Activated CD4-positive, alpha-beta T cell treated with anti-CD3 and anti-CD28 coated beads for 36 hours (primary cell): ENCODE measurements around the gene HOXB7. TPM values are rescaled to one million over a fixed set of nuclear protein-coding genes. Genes with fewer than 3 reads are reported as not detected.

Experiments used
- ATAC-seq: fragments of 200-7000 bp; cut with Tn5 transposase; one replicate; pipeline ENCODE4 v1.10.0; 2021; ENCODE audit warnings: mild to moderate bottlenecking, moderate library complexity
- CTCF ChIA-PET: fragments of 350-600 bp; sonication (Branson Sonifier 250); formaldehyde crosslinking; loops from one replicate; lab custom pipeline; 2021; ENCODE audit warnings: antibody characterized with exemption; lab: Charles Lee
- POLR2A ChIA-PET: fragments of 350-600 bp; sonication (Branson Sonifier 250); formaldehyde crosslinking; loops from one replicate; lab custom pipeline; 2021; ENCODE audit warnings: antibody characterized with exemption, inconsistent platforms; lab: Charles Lee
- DNase-seq: peaks from one replicate; pipeline ENCODE4 v3.0.0-alpha.2; 2020
- H3K27ac Mint-ChIP-seq: one replicate; pipeline ENCODE4 v1.8.0; 2021; ENCODE audit warnings: mixed read lengths
- H3K27me3 Mint-ChIP-seq: one replicate; pipeline ENCODE4 v1.8.0; 2021; ENCODE audit warnings: mixed read lengths
- H3K36me3 Mint-ChIP-seq: one replicate; pipeline ENCODE4 v1.8.0; 2021; ENCODE audit warnings: low read depth, mixed read lengths
- H3K4me1 Mint-ChIP-seq: one replicate; pipeline ENCODE4 v1.8.0; 2021; ENCODE audit warnings: mixed read lengths
- H3K4me3 Mint-ChIP-seq: one replicate; pipeline ENCODE4 v1.8.0; 2021; ENCODE audit warnings: mild to moderate bottlenecking, moderate library complexity, mixed read lengths
- H3K9me3 Mint-ChIP-seq: one replicate; pipeline ENCODE4 v1.8.0; 2021; ENCODE audit warnings: low read depth, mixed read lengths
- intact Hi-C, 2 experiments: fragments of 100-400 bp; cut with DNase I in 1 of 2; cut with micrococcal nuclease in 1 of 2; formaldehyde crosslinking; loops; one replicate each; pipeline versions ENCODE4 v1.14.2 to v1.15.1; 2022 to 2024; cut with DNase I, micrococcal nuclease
- total RNA-seq, 2 experiments: library from RNA; stranded (reverse); gene quantifications; one replicate each; pipeline ENCODE4 v1.2.3, GENCODE V29; 2021

HOXB7 gene
- total RNA-seq, 2 experiments from 2014 or later = 0.25 to 0.30 TPM

- POLR2A ChIA-PET = no interaction called here
- ATAC-seq (peak; percentile 27), DNase-seq (peak; percentile 57)
- Mint-ChIP-seq H3K4me3 (peak overlapping the region; percentile 46), H3K4me1 (peaks cover 34% of the 10 kb centered on the region), H3K27me3 (peaks cover 82% of the 10 kb centered on the region), H3K36me3 (no peaks in the 10 kb centered on the region), H3K27ac (peak overlapping the region; percentile 35), H3K9me3 (no peaks in the 10 kb centered on the region)
- intact Hi-C loops = loop anchor here (2.0 to 10.0 kb wide), 3 partner anchors 15 to 453 kb away; no protein-coding TSS in a partner anchor
- CTCF ChIA-PET = interaction anchor here (0.6 to 6.7 kb wide), 3 partner anchors 21 to 264 kb away, joined by 3 to 74 read pairs (median 8); no protein-coding TSS in a partner anchor
These were observed 12.8 kb downstream of the HOXB7 start for GRCh38 chr17:48597778-48598631.

DNA sequence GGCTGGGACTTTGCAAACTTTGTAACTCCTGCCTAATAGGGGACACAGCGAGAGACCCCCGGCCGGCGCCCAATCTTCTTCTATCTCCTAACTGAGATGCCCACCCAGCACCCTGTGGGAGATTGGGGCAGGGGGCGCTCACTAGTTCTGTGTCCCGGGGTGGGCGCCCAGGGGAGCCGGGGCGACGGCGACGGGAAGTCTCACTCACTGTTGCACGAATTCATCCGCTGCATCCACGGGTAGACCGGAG, 13.4 kb downstream of the HOXB7 start:
- H3K9me3 Mint-ChIP-seq = no peaks in the 10 kb centered on the region
- no peak overlapping the region for H3K27ac Mint-ChIP-seq
- intact Hi-C loops = loop anchor here (2.0 to 10.0 kb wide), 3 partner anchors 15 to 453 kb away; no protein-coding TSS in a partner anchor
- peak overlapping the region; percentile 46 for H3K4me3 Mint-ChIP-seq
- H3K36me3 Mint-ChIP-seq = no peaks in the 10 kb centered on the region
- POLR2A ChIA-PET = no interaction called here
- ATAC-seq (no peak), DNase-seq (no peak)
- peaks cover 37% of the 10 kb centered on the region for H3K4me1 Mint-ChIP-seq
- peaks cover 83% of the 10 kb centered on the region for H3K27me3 Mint-ChIP-seq
- CTCF ChIA-PET = interaction anchor here (1.4 to 6.7 kb wide), 2 partner anchors 263 to 572 kb away, joined by 3 to 74 read pairs; no protein-coding TSS in a partner anchor

DNA sequence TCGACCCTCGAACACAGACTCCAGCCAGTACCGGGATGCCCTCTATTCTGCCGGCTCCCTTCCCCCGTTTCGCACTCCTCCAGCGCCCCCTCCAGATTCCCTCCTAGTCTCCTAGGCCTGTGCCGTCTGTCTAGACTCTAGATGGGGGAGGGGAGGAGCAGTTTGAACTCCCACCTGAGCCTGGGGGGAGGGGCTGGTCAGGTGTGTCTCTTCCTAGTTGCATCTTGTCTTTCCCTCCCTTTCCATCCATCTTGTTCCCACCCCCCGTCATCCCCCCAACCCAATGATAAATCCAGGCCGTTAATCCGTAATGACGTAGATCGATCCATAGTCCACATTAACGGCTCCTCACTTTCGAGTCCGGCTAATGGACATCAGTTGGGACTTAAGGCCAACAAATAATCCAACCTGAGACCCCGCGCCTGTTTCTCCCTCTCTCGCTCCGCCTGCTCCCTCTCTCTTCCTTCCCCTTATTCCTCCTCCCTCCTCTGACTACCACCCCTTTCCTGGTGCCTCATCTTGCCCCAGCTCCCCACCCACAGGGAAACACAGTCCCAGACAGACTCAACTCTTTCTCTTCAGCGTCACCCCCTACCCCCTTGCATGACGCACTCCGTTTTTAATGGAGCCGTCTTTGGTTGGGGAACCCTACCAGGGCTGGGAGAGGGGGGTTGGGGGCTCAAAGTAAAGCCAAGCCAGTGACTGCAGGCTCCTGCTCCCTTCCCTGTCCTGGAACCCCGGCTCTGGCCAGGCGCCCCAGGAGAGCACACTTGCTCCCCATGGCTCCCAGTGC, 13.9 kb downstream of the HOXB7 start:
- peaks cover 84% of the 10 kb centered on the region for H3K27me3 Mint-ChIP-seq
- DNase-seq = no peak
- no peaks in the 10 kb centered on the region for H3K9me3 Mint-ChIP-seq
- no peak for ATAC-seq
- H3K36me3 Mint-ChIP-seq = no peaks in the 10 kb centered on the region
- peak overlapping the region; percentile 46 for H3K4me3 Mint-ChIP-seq
- intact Hi-C loops = loop anchor here (2.0 to 10.0 kb wide), 3 partner anchors 16 to 452 kb away; no protein-coding TSS in a partner anchor
- CTCF ChIA-PET = interaction anchor here (0.6 to 6.7 kb wide), 11 partner anchors 13 to 572 kb away, joined by 3 to 74 read pairs (median 3); partner anchors contain the start of gene HOXB9
- no peak overlapping the region for H3K27ac Mint-ChIP-seq
- POLR2A ChIA-PET = no interaction called here
- peaks cover 36% of the 10 kb centered on the region for H3K4me1 Mint-ChIP-seq

DNA sequence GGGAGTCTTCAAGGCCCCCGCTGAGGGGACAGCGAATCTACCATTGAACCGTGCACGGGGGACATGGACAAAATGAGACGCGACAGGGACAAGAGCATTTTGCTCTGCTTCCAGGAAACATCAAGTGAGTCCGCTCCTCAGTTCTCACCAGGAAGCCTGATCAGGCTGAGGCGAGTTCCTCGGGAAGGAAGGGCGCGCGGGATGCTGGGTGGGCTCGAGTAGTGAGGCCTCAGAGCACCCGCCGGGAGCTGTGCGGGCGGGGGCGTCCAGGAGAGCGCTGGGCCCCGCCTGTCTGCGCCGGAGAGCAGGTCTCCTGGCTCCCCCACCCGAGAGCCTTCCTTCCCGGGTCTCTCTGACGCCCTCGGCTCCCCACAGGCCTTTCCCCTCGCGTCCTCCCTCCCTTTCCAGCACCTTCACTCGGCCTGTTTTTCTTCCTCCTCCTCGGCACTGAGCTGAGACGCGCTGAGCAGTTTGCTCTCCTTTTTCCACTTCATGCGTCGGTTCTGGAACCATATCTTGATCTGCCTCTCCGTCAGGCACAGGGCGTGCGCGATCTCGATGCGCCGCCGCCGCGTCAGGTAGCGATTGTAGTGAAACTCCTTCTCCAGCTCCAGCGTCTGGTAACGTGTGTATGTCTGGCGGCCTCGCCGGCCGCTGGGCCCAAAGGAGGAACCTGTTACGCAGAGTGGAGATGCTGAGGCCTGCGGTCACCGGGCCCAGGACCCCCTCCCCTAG, 14.7 kb downstream of the HOXB7 start:
- peaks cover 84% of the 10 kb centered on the region for H3K27me3 Mint-ChIP-seq
- DNase-seq = peak; percentile 70
- intact Hi-C loops = loop anchor here (2.0 to 10.0 kb wide), 3 partner anchors 17 to 451 kb away; no protein-coding TSS in a partner anchor
- peak overlapping the region; percentile 46 for H3K4me3 Mint-ChIP-seq
- ATAC-seq = peak; percentile 50
- POLR2A ChIA-PET = no interaction called here
- H3K9me3 Mint-ChIP-seq = no peaks in the 10 kb centered on the region
- peak overlapping the region; percentile 14 for H3K27ac Mint-ChIP-seq
- H3K36me3 Mint-ChIP-seq = no peaks in the 10 kb centered on the region
- peaks cover 36% of the 10 kb centered on the region for H3K4me1 Mint-ChIP-seq
- CTCF ChIA-PET = interaction anchor here (0.6 to 6.7 kb wide), 13 partner anchors 14 to 571 kb away, joined by 3 to 74 read pairs (median 3); partner anchors contain the start of gene HOXB9

DNA sequence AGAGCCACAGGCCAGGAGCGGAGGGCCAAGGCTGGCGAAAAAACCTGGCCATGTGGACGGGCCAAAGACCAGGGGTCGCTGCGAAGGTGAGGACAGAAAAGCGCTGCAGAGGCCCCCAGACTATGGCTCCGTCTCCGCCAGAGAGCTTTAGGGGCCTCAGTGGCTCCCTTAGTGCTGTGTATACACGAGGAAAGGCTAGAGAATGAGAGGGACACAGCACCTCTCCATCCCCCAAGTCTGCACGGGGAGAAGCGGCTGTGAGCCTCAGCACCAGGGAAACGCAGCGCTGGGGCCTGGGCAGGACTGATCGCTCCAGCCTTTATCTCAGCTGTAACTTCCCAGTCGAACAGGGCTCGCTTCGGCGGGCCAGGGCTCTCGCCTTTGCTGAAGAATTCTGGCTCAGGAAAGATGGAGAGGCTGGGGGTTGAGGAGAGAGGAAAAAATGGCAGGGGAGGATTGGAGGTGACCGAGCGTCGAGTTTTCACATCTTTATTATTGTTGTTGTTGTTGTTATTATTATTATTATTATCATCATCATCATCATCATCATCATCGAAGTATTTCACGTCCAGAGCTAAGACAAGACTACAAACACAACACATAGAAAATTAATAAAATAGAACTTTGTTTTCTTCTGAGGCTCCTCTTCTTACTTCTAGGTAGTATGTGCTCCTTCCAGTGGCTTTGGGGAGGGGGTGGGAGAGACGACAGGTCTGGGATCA, 15.4 kb downstream of the HOXB7 start:
- Mint-ChIP-seq H3K27me3 (peaks cover 82% of the 10 kb centered on the region), H3K9me3 (no peaks in the 10 kb centered on the region), H3K4me1 (peaks cover 36% of the 10 kb centered on the region), H3K36me3 (no peaks in the 10 kb centered on the region), H3K27ac (no peak overlapping the region), H3K4me3 (no peak overlapping the region)
- intact Hi-C loops = loop anchor here in 1 of 2 experiments (5.0 to 10.0 kb wide), 2 partner anchors 53 to 451 kb away; no protein-coding TSS in a partner anchor
- CTCF ChIA-PET = interaction anchor here (0.6 to 6.7 kb wide), 13 partner anchors 15 to 494 kb away, joined by 3 to 74 read pairs (median 3); partner anchors contain the start of genes CBX1 and HOXB9
- DNase-seq = no peak
- ATAC-seq = no peak
- POLR2A ChIA-PET = no interaction called here

DNA sequence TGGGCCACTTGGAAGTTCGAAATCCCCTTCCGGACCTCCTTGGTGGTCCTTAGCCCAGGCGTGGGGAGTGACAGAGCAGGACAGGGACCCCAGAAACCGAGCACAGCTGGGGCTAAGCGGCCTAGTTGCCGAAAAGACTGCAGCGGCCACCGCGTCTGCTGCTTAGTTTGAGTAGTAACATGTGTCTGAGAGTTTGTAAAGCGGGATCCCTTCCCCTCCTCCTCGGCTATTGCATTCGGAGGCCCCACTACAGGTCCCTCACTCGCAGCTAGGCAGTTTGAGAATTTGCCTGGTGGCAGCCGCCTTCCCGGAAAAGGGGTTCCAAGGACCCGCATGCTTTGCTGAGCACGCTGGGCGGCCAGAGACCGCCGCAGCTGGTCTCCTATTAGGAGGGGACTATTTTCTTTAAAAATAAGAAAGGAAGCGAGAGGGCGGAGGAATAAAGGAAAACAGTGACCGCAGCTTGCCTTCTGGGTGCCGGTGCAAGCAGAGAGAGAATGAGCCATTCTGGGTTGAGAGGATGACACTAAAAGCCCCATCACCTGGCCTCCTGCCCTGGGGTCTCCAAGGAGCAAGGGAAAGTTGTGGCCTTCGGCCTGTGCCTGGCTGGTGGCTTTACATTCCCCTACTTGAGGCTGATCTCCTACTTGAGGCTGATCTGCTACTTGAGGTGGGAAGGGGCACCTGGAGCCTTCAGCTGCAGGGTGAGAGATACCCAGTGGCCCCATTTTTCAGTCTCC, 16.1 kb downstream of the HOXB7 start:
- ChIA-PET POLR2A (no interaction called here), CTCF (interaction anchor here (0.6 to 6.7 kb wide), 13 partner anchors 19 to 813 kb away, joined by 3 to 74 read pairs (median 3); partner anchors contain the start of gene CBX1)
- H3K9me3 Mint-ChIP-seq = no peaks in the 10 kb centered on the region
- peaks cover 39% of the 10 kb centered on the region for H3K4me1 Mint-ChIP-seq
- ATAC-seq (no peak), DNase-seq (no peak)
- H3K4me3 Mint-ChIP-seq = no peak overlapping the region
- intact Hi-C loops = loop anchor here (1.0 to 10.0 kb wide), 7 partner anchors 52 to 512 kb away; no protein-coding TSS in a partner anchor
- H3K27ac Mint-ChIP-seq = no peak overlapping the region
- H3K36me3 Mint-ChIP-seq = no peaks in the 10 kb centered on the region
- peaks cover 82% of the 10 kb centered on the region for H3K27me3 Mint-ChIP-seq

- no peaks in the 10 kb centered on the region for H3K36me3 Mint-ChIP-seq
- DNase-seq = peak; percentile 90
- peaks cover 80% of the 10 kb centered on the region for H3K27me3 Mint-ChIP-seq
- ChIA-PET POLR2A (no interaction called here), CTCF (interaction anchor here (0.6 to 6.7 kb wide), 36 partner anchors 10 to 812 kb away, joined by 3 to 74 read pairs (median 5); partner anchors contain the start of gene HOXB9)
- no peaks in the 10 kb centered on the region for H3K9me3 Mint-ChIP-seq
- H3K4me3 Mint-ChIP-seq = peak overlapping the region; percentile 67
- H3K4me1 Mint-ChIP-seq = peaks cover 40% of the 10 kb centered on the region
- intact Hi-C loops = loop anchor here (1.0 to 10.0 kb wide), 8 partner anchors 258 to 569 kb away; no protein-coding TSS in a partner anchor
- no peak overlapping the region for H3K27ac Mint-ChIP-seq
- peak; percentile 67 for ATAC-seq
These were observed 16.8 kb downstream of the HOXB7 start for GRCh38 chr17:48593840-48594537.

GRCh38 chr17:48593126-48593829, 17.5 kb downstream of the HOXB7 start, which contains the start of gene HOXB5:
Gene HOXB5 (minus strand): TSS chr17:48593779. CDS start chr17:48593682, 97 bp downstream.
- no peaks in the 10 kb centered on the region for H3K9me3 Mint-ChIP-seq
- no peak for ATAC-seq
- H3K4me1 Mint-ChIP-seq = peaks cover 38% of the 10 kb centered on the region
- intact Hi-C loops = loop anchor here (1.0 to 10.0 kb wide), 7 partner anchors 331 to 568 kb away; no protein-coding TSS in a partner anchor
- no peaks in the 10 kb centered on the region for H3K36me3 Mint-ChIP-seq
- peaks cover 80% of the 10 kb centered on the region for H3K27me3 Mint-ChIP-seq
- no peak within 1 kb of the TSS for H3K27ac Mint-ChIP-seq
- POLR2A ChIA-PET = interaction anchor here (0.6 to 0.9 kb wide), 2 partner anchors 8 to 357 kb away, joined by 3 read pairs; no protein-coding TSS in a partner anchor
- H3K4me3 Mint-ChIP-seq = peak within 1 kb of the TSS; percentile 67
- DNase-seq = peak; percentile 53
- CTCF ChIA-PET = interaction anchor here (0.6 to 6.7 kb wide), 72 partner anchors 10 to 567 kb away, joined by 3 to 74 read pairs (median 4); partner anchors contain the start of genes HOXB8 and HOXB9
